Measurements from ENCODE around the gene BCAS4.
A peak's percentile ranks its signal among the peaks of the same experiment; 100 is the strongest.

The BCAS4 gene

GRCh38 chr20:50844430-50845100 lies 49.7 kb downstream of the BCAS4 start:
- H3K36me3 ChIP-seq (ENCODE audit: control insufficient read depth, low read length) = peaks cover 91% of the 10 kb centered on the region
- peaks cover 4% of the 10 kb centered on the region; the same call in 1 of the 2 replicates for H3F3A ChIP-seq (ENCODE audit: control insufficient read depth, insufficient read depth)
- H3K4me1 ChIP-seq (ENCODE audit: control insufficient read depth, low read length) = peaks cover 82% of the 10 kb centered on the region
- peaks cover 65% of the 10 kb centered on the region for H3K79me2 ChIP-seq (ENCODE audit: control insufficient read depth, low read length)
- H3K4me2 ChIP-seq (ENCODE audit: low read length) = no peak overlapping the region
- H3K27ac ChIP-seq (ENCODE audit: low read depth, low read length) = no peak overlapping the region
- no peak for TF ChIP-seq EZH2phosphoT487 (IDR thresholded peaks at IDR 0.05; ENCODE audit: borderline replicate concordance, low read length)
- no peak for TF ChIP-seq CTCF (IDR thresholded peaks at IDR 0.05; ENCODE audit: low read depth, low read length, poor library complexity, severe bottlenecking)
- H3K9me2 ChIP-seq (replicated peaks; ENCODE audit: control insufficient read depth, low read length) = no peaks in the 10 kb centered on the region
- H4K20me1 ChIP-seq (ENCODE audit: control insufficient read depth, insufficient read depth, low read depth, low read length) = no peaks in the 10 kb centered on the region
- H3K4me3 ChIP-seq (ENCODE audit: low read length) = no peak overlapping the region
- H3K27me3 ChIP-seq (ENCODE audit: control insufficient read depth, low read length) = no peaks in the 10 kb centered on the region
- no peaks in the 10 kb centered on the region for H3K9me3 ChIP-seq (ENCODE audit: control insufficient read depth, insufficient read depth, low read length)

- H3K4me1 ChIP-seq (ENCODE audit: control insufficient read depth, low read length) = peaks cover 91% of the 10 kb centered on the region
- H3F3A ChIP-seq (ENCODE audit: control insufficient read depth, insufficient read depth) = peaks cover 4% of the 10 kb centered on the region; the same call in 1 of the 2 replicates
- no peaks in the 10 kb centered on the region for H3K9me3 ChIP-seq (ENCODE audit: control insufficient read depth, insufficient read depth, low read length)
- H3K79me2 ChIP-seq (ENCODE audit: control insufficient read depth, low read length) = peaks cover 73% of the 10 kb centered on the region
- H3K9me2 ChIP-seq (replicated peaks; ENCODE audit: control insufficient read depth, low read length) = no peaks in the 10 kb centered on the region
- no peaks in the 10 kb centered on the region for H4K20me1 ChIP-seq (ENCODE audit: control insufficient read depth, insufficient read depth, low read depth, low read length)
- no peak overlapping the region for H3K27ac ChIP-seq (ENCODE audit: low read depth, low read length)
- no peaks in the 10 kb centered on the region for H3K27me3 ChIP-seq (ENCODE audit: control insufficient read depth, low read length)
- no peak overlapping the region for H3K4me2 ChIP-seq (ENCODE audit: low read length)
- H3K4me3 ChIP-seq (ENCODE audit: low read length) = no peak overlapping the region
- peaks cover 93% of the 10 kb centered on the region for H3K36me3 ChIP-seq (ENCODE audit: control insufficient read depth, low read length)
- TF ChIP-seq CTCF (IDR thresholded peaks at IDR 0.05; ENCODE audit: low read depth, low read length, poor library complexity, severe bottlenecking) (no peak), EZH2phosphoT487 (IDR thresholded peaks at IDR 0.05; ENCODE audit: borderline replicate concordance, low read length) (no peak)
These were observed 50.8 kb downstream of the BCAS4 start for GRCh38 chr20:50845566-50846215.

- Histone ChIP-seq H3F3A (ENCODE audit: control insufficient read depth, insufficient read depth) (peaks cover 4% of the 10 kb centered on the region; the same call in 1 of the 2 replicates), H3K9me2 (replicated peaks; ENCODE audit: control insufficient read depth, low read length) (no peaks in the 10 kb centered on the region), H3K9me3 (ENCODE audit: control insufficient read depth, insufficient read depth, low read length) (no peaks in the 10 kb centered on the region), H3K27ac (ENCODE audit: low read depth, low read length) (peak overlapping the region; percentile 58), H3K27me3 (ENCODE audit: control insufficient read depth, low read length) (no peaks in the 10 kb centered on the region), H3K4me3 (ENCODE audit: low read length) (no peak overlapping the region), H3K4me1 (ENCODE audit: control insufficient read depth, low read length) (peaks cover 68% of the 10 kb centered on the region), H4K20me1 (ENCODE audit: control insufficient read depth, insufficient read depth, low read depth, low read length) (no peaks in the 10 kb centered on the region), H3K36me3 (ENCODE audit: control insufficient read depth, low read length) (peaks cover 91% of the 10 kb centered on the region), H3K4me2 (ENCODE audit: low read length) (peak overlapping the region; percentile 17), H3K79me2 (ENCODE audit: control insufficient read depth, low read length) (peaks cover 66% of the 10 kb centered on the region)
- no peak for TF ChIP-seq CTCF (IDR thresholded peaks at IDR 0.05; ENCODE audit: low read depth, low read length, poor library complexity, severe bottlenecking)
- no peak for TF ChIP-seq EZH2phosphoT487 (IDR thresholded peaks at IDR 0.05; ENCODE audit: borderline replicate concordance, low read length)
These were observed 53.5 kb downstream of the BCAS4 start for GRCh38 chr20:50848341-50848808.

Measured in DOHH2 (cell line).